Activated T-cell treated with anti-CD3 and anti-CD28 coated beads, Interleukin-2, amount 50 U/mL, for 24 hours (primary cell): ENCODE results near the gene C10orf62.
"Not testable (repeated sequence)": the region's sequence is repeated elsewhere in the genome, so short reads cannot be mapped to it uniquely, and the experiment has no call there.

Experiments
- DNase-seq: peaks from one replicate; pipeline ENCODE4 v3.0.0-alpha.2; 2020
- H3K27ac Mint-ChIP-seq: 2 replicates; pipeline ENCODE4 v1.8.0; 2020; ENCODE audit warnings: mild to moderate bottlenecking, mixed read lengths
- H3K27me3 Mint-ChIP-seq: 2 replicates; pipeline ENCODE4 v1.8.0; 2020; ENCODE audit warnings: mixed read lengths
- H3K36me3 Mint-ChIP-seq: 2 replicates; pipeline ENCODE4 v1.8.0; 2020; ENCODE audit warnings: low read depth, mixed read lengths
- H3K4me1 Mint-ChIP-seq: 2 replicates; pipeline ENCODE4 v1.8.0; 2020; ENCODE audit warnings: low read depth, mixed read lengths
- H3K4me3 Mint-ChIP-seq: 2 replicates; pipeline ENCODE4 v1.8.0; 2020; ENCODE audit warnings: mild to moderate bottlenecking, moderate library complexity, mixed read lengths
- H3K9me3 Mint-ChIP-seq: 2 replicates; pipeline ENCODE4 v1.8.0; 2020; ENCODE audit warnings: mixed read lengths

C10orf62 gene

DNA sequence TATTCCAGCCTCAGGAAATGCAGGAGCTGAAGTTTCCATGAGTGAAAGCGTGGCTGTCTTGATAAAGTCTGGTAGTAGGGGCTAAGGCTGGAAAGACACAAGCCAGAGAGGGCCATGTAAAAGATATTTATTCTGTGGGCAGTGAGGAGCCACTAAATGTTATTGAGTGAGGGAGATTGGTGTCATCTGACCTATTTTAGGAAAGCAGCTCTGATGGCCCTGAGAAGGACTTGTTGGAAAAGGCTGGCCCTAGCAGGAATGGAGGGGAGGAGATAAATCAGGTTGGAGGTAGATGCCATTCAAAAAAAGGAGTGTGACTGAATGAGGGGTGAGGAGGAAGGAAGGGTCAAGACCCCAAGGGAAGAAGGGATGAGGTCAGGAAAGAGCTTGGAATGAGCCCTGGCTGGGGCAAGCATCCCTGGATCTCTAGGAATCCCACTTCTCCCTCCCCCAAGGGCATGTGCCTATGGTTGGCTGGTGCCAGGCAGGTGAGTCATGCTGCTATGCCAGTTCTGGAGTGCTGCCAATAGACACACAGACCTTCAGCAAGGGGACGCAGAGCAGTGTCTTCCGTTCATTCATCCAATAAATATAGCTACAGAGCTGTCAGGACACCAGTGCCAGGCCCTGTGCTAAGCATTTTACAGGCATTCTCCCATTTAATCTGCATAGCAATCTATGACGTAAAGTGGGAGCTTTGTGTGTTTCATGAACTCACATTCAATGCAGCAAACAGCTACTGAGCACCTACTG, 15.0 kb upstream of the C10orf62 start:
- H3K36me3 Mint-ChIP-seq = no peaks in the 10 kb centered on the region
- no peak overlapping the region for H3K27ac Mint-ChIP-seq
- no peaks in the 10 kb centered on the region for H3K9me3 Mint-ChIP-seq
- no peak overlapping the region for H3K4me3 Mint-ChIP-seq
- DNase-seq = peak; percentile 22
- no peaks in the 10 kb centered on the region for H3K4me1 Mint-ChIP-seq
- H3K27me3 Mint-ChIP-seq = no peaks in the 10 kb centered on the region

DNA sequence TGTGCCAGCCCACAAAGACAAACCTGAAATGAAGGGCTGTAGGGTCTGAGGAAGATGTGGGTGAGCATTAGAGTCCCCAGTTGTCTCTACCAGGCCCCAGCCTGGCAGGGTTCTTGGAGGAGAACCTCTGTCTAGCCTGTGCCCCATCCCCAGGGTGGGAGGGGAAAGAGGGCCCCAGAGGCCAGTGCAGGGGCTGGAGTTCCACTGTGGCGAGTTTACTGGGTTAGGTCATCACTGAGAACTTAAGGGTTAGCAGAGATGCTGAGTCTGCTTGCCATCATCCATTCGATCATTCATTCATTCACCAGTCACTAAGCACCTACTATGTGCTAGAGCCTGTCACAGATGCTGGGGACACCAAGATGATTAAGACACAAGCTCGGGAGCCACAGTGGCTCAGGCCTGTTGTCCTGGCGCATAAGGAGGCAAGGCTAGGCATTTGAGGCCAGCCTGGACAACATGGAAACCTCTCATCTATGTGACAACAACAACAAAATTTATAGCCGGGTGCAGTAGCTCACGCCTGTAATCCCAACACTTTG, 14.3 kb upstream of the C10orf62 start:
- Mint-ChIP-seq H3K4me1 (no peaks in the 10 kb centered on the region), H3K4me3 (no peak overlapping the region), H3K27me3 (no peaks in the 10 kb centered on the region), H3K9me3 (no peaks in the 10 kb centered on the region), H3K27ac (no peak overlapping the region), H3K36me3 (no peaks in the 10 kb centered on the region)
- peak; percentile 18 for DNase-seq

DNA sequence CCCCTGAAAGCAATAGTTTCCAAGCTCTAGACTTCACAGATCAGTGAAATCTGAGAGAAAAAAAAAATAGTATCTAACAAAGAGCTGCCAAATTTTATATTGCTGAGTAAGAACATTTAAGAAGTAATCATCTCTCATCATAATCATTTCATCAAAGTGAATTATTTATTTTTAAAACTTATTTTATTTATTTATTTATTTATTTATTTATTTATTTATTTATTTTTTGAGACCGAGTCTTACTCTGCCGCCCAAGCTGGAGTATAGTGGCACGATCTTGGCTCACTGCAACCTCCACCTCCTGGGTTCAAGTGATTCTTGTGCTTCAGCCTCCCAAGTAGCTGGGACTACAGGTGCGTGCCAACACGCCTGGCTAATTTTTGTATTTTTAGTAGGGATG, 13.0 kb upstream of the C10orf62 start:
- H3K9me3 Mint-ChIP-seq, H3K27me3 Mint-ChIP-seq, H3K4me3 Mint-ChIP-seq, H3K4me1 Mint-ChIP-seq, H3K27ac Mint-ChIP-seq, H3K36me3 Mint-ChIP-seq, DNase-seq: not testable (repeated sequence)

DNA sequence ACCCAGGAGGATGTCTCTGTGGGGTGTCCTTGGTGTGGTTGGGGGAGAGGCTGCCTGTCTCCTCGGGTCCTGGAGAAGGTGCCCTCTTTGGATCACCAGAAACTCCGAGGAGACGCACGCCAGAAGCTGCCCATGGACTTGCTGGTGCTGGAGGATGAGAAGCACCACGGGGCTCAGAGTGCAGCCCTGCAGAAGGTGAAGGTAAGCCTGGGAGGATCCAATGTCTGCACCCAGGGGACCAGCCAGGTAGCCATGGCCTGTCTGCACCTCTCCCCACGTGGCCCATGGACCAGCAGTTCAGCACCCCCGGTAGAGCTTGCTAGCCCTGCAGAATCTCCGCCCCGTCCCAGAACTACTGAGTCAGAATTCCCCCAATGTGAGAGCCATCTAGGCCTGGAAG, 11.8 kb upstream of the C10orf62 start:
- no peaks in the 10 kb centered on the region for H3K4me1 Mint-ChIP-seq
- DNase-seq = no peak
- no peak overlapping the region for H3K27ac Mint-ChIP-seq

DNA sequence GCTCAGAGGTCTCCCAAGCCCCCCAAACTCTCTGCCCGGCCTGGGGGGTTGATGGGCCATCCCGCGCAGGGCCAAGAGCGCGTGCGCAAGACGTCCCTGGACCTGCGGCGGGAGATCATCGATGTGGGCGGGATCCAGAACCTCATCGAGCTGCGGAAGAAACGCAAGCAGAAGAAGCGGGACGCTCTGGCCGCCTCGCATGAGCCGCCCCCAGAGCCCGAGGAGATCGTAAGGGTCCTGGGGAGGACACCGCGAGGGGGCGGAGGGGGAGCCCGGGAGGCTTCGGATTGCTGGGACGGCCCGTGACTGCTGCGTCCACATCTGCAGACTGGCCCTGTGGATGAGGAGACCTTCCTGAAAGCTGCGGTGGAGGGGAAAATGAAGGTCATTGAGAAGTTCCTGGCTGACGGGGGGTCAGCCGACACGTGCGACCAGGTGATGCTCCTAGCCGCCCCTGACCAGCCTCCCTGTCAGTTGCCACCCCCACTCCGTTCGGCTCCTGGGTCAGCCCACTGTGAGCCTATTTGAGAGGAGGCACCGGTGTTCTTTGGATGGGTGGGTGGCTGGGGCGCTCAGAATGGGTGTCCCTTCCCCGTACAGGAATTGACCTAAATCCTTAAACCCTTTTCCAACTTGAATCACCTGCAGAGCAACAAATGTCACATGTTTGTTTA, 11.2 kb upstream of the C10orf62 start:
- no peaks in the 10 kb centered on the region for H3K4me1 Mint-ChIP-seq
- H3K36me3 Mint-ChIP-seq = no peaks in the 10 kb centered on the region

More for the DNA sequence above, 11.8 kb upstream of the C10orf62 start:
- Mint-ChIP-seq H3K4me3 (no peak overlapping the region), H3K27me3 (no peaks in the 10 kb centered on the region), H3K9me3 (no peaks in the 10 kb centered on the region), H3K36me3 (no peaks in the 10 kb centered on the region)

DNA sequence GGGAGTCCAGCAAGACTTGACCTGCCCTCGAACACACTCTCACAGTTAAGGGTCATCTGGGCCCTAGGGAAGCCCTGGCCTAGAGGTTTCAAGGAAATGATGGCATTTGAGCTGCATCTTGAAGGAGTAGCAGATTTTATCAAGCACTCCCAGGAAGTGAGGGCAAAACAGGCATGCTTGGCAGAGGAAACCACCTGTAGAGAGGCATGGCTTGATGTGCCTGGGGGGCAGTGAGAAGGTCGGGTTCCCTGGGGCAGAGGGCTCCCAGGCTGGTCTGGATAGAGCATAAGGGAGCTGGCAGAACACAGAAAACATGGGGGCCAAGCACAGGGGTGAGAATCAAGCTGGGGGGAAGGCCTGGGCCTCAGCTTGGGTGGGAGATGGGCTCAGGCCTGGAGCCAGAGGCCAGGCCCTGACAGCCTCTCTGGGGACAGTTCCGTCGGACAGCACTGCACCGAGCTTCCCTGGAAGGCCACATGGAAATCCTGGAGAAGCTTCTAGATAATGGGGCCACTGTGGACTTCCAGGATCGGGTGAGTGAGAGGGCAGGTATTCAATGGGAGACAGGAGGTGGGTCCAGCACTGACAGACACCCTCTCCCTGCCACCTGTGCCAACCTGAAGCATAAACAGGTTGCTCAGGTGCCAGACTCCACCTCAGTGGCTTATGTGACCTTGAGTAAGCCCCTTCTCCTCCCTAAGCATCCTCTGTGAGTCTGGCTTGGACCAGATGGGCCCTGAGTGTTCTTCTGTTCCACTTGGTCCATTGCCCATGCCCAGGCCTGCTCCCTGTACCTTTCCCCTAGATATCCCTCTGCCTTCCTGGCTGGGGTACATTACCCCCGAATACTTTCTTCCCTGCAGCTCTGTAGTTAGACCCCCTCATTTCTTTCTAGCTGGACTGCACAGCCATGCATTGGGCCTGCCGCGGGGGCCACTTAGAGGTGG, 8.8 kb upstream of the C10orf62 start:
- Mint-ChIP-seq H3K36me3 (no peaks in the 10 kb centered on the region), H3K27me3 (no peaks in the 10 kb centered on the region), H3K4me1 (no peaks in the 10 kb centered on the region), H3K4me3 (no peak overlapping the region), H3K9me3 (no peaks in the 10 kb centered on the region), H3K27ac (no peak overlapping the region)
- DNase-seq = no peak

More for the DNA sequence above, 11.2 kb upstream of the C10orf62 start:
- no peaks in the 10 kb centered on the region for H3K9me3 Mint-ChIP-seq
- no peak overlapping the region for H3K4me3 Mint-ChIP-seq
- no peak overlapping the region for H3K27ac Mint-ChIP-seq
- no peaks in the 10 kb centered on the region for H3K27me3 Mint-ChIP-seq
- no peak for DNase-seq

DNA sequence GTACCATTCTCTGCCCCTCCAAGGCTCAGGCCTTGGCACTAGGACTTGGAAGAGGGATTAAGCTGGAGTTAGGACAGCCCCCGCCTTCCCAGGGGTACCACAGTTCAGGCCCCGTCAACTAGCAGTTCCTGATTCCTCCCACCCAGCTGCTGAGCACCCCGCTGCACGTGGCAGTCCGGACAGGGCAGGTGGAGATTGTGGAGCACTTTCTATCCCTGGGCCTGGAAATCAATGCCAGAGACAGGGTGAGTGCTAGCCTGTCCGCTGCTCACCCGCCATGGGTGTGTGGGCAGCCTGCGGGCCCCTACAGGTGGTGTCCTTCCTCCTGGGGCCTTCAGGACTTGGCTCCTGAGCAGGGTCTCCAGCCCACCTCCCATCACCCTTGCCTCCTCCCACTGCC, 7.4 kb upstream of the C10orf62 start:
- Mint-ChIP-seq H3K4me3 (no peak overlapping the region), H3K36me3 (no peaks in the 10 kb centered on the region), H3K27ac (no peak overlapping the region), H3K4me1 (no peaks in the 10 kb centered on the region), H3K9me3 (no peaks in the 10 kb centered on the region), H3K27me3 (no peaks in the 10 kb centered on the region)
- DNase-seq = no peak

DNA sequence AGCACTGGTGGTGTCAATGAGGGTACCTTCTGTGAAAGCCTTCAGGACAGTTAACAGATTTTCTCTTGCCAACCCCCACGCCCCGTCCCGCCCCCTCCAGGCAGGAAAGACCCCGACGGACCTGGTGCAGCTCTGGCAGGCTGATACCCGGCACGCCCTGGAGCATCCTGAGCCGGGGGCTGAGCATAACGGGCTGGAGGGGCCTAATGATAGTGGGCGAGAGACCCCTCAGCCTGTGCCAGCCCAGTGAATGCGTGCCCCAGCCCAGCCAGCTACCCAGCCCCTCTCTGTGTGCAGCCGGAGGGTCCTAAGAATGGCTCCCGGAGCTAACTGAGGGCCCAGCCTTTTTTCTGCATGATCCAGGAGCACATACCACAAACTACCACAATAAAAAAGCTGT, 6.0 kb upstream of the C10orf62 start:
- no peaks in the 10 kb centered on the region for H3K36me3 Mint-ChIP-seq
- H3K9me3 Mint-ChIP-seq = no peaks in the 10 kb centered on the region
- no peaks in the 10 kb centered on the region for H3K4me1 Mint-ChIP-seq
- no peak overlapping the region for H3K4me3 Mint-ChIP-seq
- H3K27ac Mint-ChIP-seq = no peak overlapping the region
- H3K27me3 Mint-ChIP-seq = no peaks in the 10 kb centered on the region
- no peak for DNase-seq

DNA sequence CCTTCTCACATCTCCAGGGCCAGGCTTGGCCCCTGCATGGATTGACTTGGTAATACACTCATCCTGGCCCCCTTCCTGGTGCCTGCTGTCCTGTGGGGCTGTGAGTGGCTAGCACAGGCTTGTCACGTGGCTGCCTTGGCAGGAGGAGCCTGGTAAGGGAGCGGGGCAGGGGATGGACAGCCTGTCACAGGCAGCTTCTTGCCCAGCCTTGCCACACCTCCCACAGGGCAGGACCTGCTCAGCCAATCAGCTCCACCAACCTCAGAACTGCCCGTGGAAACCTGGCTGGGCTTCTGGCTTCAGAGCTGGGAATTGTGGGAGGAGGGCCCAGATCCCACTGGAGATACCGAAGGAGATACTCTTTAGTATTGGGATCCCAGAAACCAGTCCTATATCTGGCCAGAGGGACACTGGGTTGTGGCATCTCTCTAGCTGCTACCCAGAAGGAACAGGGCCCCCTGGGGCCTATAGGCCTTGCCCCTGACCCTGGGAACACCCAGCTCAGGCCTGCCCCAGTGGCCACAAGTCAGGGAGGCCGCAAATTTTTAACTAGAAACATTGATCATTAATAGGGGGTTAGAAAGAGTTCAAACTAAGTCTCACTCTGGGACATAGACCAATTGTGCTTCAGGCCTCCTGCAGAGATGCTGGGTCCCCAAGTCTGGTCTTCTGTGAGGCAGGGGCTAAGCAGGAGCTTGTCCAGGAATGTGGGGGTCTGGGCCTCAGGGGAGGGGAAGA, 5.3 kb upstream of the C10orf62 start, which contains the start of gene HOGA1:
Gene HOGA1 (plus strand): TSS at position 330 of the 738 bp plus-strand sequence. CDS start 315 bp downstream, at position 645.
- no peak within 1 kb of the TSS for H3K4me3 Mint-ChIP-seq
- H3K36me3 Mint-ChIP-seq = no peaks in the 10 kb centered on the region
- no peak for DNase-seq
- no peaks in the 10 kb centered on the region for H3K27me3 Mint-ChIP-seq
- H3K27ac Mint-ChIP-seq = no peak within 1 kb of the TSS
- no peaks in the 10 kb centered on the region for H3K4me1 Mint-ChIP-seq
- H3K9me3 Mint-ChIP-seq = no peaks in the 10 kb centered on the region

DNA sequence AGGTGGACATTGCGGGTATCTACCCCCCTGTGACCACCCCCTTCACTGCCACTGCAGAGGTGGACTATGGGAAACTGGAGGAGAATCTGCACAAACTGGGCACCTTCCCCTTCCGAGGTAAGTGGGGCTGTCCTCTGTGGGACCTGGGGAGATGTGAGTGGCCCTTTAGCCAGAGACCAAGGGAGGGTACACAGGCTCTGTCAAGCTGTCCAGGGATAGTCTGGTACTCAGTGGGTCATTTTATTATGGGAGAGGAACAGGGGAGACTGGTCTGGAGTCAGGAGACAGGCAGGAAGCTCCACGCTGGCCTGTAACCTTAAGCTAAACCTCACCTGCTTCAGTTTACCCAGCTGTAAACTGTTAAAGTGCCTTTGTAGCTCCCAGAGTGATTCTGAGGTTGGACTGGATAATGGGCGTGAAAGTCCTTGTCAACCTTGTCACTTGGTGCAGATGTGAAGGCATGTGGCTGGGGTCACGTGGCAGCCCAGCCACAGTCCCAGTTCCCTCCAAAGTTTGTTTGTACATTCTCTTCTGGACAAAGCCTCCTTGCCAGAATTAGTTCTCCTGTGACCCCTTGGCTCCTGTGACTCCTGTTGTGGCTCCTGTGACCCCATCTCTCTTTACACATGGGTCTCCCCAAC, 4.6 kb upstream of the C10orf62 start:
- Mint-ChIP-seq H3K27ac (no peak overlapping the region), H3K4me3 (no peak overlapping the region), H3K9me3 (no peaks in the 10 kb centered on the region), H3K27me3 (no peaks in the 10 kb centered on the region), H3K36me3 (no peaks in the 10 kb centered on the region), H3K4me1 (no peaks in the 10 kb centered on the region)
- no peak for DNase-seq

DNA sequence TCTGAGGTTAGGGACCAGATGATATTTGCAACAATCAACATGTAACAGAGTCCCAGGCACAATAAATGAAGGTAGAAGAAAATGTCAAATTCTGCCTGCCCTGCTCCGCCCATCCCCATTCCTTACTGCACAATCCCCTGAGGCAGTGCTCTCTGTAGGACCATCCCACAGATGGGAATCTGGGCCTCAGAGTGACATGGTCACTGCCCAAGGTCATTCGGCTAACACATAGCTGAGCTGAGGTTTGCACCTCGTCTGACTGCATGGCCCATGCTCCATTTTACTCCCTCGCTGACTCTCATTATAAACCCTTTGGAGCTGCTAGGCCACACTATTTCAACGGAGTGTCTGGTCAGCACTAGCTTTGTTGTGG, 4.1 kb upstream of the C10orf62 start:
- Mint-ChIP-seq H3K27me3 (no peaks in the 10 kb centered on the region), H3K9me3 (no peaks in the 10 kb centered on the region), H3K27ac (no peak overlapping the region), H3K4me1 (no peaks in the 10 kb centered on the region), H3K4me3 (no peak overlapping the region), H3K36me3 (no peaks in the 10 kb centered on the region)
- DNase-seq = no peak

DNA sequence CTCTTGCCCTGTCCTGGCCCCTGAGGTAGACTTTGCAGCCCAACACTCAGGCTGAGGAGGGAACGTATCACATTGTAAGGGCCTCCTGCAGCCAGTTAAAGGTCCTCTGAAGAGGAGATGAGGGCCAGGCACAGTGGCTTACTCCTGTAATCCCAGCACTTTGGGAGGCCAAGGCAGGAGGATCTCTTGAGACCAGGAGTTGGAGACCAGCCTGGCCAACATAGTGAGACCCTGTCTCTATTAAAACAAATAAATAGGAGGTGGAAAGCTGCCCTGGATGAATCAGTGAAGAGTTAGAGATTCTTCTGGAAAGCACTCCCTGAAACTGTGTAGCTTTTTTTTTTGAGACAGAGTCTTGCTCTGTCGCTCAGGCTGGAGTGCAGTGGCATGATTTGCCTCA, 2.3 kb upstream of the C10orf62 start:
- no peak overlapping the region for H3K27ac Mint-ChIP-seq
- H3K4me3 Mint-ChIP-seq = no peak overlapping the region
- no peak for DNase-seq
- no peaks in the 10 kb centered on the region for H3K36me3 Mint-ChIP-seq
- no peaks in the 10 kb centered on the region for H3K4me1 Mint-ChIP-seq
- H3K9me3 Mint-ChIP-seq = no peaks in the 10 kb centered on the region
- H3K27me3 Mint-ChIP-seq = no peaks in the 10 kb centered on the region

DNA sequence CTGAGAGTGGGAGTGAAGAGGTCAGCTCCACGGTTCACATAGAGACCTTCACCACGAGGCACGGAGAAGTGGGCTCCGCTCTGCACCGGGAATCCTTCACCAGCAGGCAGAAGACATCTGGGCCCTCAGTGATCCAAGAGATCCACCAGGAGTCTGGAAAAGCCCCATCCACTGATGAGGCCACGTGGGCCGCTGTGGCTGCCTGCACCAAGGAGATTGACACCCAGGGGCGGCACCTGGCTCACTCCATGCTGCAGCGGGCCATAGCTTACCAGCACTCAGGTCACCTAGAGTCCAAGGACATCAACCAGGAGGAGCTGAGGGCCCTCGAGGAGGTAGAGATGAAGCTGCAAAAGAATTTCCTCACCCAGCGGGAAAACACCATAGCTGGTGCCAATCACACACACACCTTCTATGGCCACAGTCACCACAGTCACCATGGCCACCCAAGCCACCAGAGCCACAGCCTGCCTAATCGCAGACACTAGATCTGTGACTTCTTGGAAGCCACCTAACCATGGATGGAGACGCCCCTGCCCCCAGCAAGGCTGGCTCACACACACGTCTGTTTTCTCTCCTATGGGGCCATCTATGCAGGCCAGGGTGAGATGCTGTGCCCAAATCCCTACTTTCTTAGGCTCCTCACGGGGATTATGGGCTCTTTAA, 694 bp downstream of the C10orf62 start:
- H3K27me3 Mint-ChIP-seq = no peaks in the 10 kb centered on the region
- no peak overlapping the region for H3K27ac Mint-ChIP-seq
- no peak overlapping the region for H3K4me3 Mint-ChIP-seq
- H3K36me3 Mint-ChIP-seq = no peaks in the 10 kb centered on the region
- no peaks in the 10 kb centered on the region for H3K4me1 Mint-ChIP-seq
- DNase-seq = no peak
- H3K9me3 Mint-ChIP-seq = no peaks in the 10 kb centered on the region
